GM12878 (cell line): Measurements from ENCODE around the gene KCNQ1. TPM values are rescaled to one million over a fixed set of nuclear protein-coding genes. Genes with fewer than 3 reads are reported as not detected.

Experiments used
- ATAC-seq: fragments of 200-7000 bp; cut with Tn5 transposase; 3 replicates; pipeline ENCODE4 v1.9.1; 2020; ENCODE audit warnings: mild to moderate bottlenecking, moderate library complexity
- BruUV-seq: library from RNA; stranded (reverse); fragments of 400-500 nt; replicated peaks from 2 replicates; lab custom pipeline; 2021; lab: Mats Ljungman, UMichigan
- CTCF ChIA-PET: fragments of 300-600 bp; sonication (Branson Sonifier 250); formaldehyde crosslinking; extraction: SDS; loops from one replicate; lab custom pipeline; 2021; ENCODE audit warnings: inconsistent platforms; lab: Yijun Ruan, JAX
- POLR2A ChIA-PET: fragments of 350-600 bp; formaldehyde crosslinking; extraction: SDS; loops from one replicate; lab custom pipeline; 2021; ENCODE audit warnings: inconsistent platforms; lab: Charles Lee
- RAD21 ChIA-PET: fragments of 300-600 bp; sonication (Branson Sonifier 250); formaldehyde crosslinking; loops from one replicate; lab custom pipeline; 2023; ENCODE audit warnings: antibody characterized with exemption; ENCODE audit not compliant: unreplicated experiment; lab: Charles Lee
- SMC1A ChIA-PET: fragments of 300-600 bp; sonication (Branson Sonifier 250); formaldehyde crosslinking; loops from one replicate; lab custom pipeline; 2023; ENCODE audit not compliant: unreplicated experiment, uncharacterized antibody; lab: Charles Lee
- DNase-seq: peaks from one replicate; pipeline ENCODE4 v3.0.0-alpha.2; 2011; ENCODE audit warnings: low read depth, low spot score
- FAIRE-seq: peaks from 3 replicates; lab custom pipeline; 2011; peaks lifted over from hg19 to GRCh38; lab: Jason Lieb, UNC
- H2AFZ ChIP-seq: 2 replicates; pipeline ENCODE4 v1.6.0; 2011; ENCODE audit warnings: low read depth, low read length, control low read depth; ENCODE audit not compliant: control insufficient read depth
- H3K27ac ChIP-seq: 2 replicates; pipeline ENCODE4 v1.5.1; 2011; ENCODE audit warnings: control low read depth; ENCODE audit not compliant: control insufficient read depth, insufficient read depth
- H3K27me3 ChIP-seq, 2 experiments: replicated peaks in 1 of 2; 2 replicates each; pipeline versions ENCODE4 v1.6.0 to v1.6.1; 2011; ENCODE audit warnings: low read length in 1 of 2; ENCODE audit not compliant: control insufficient read depth in 2 of 2, insufficient read depth in 2 of 2
- H3K36me3 ChIP-seq, 2 experiments: 2 replicates each; pipeline ENCODE4 v1.5.1; 2011; ENCODE audit warnings: low read length in 1 of 2; ENCODE audit not compliant: control insufficient read depth in 2 of 2, insufficient read depth in 2 of 2
- H3K4me1 ChIP-seq: 2 replicates; pipeline ENCODE4 v1.6.1; 2011; ENCODE audit warnings: mild to moderate bottlenecking, low read length, moderate library complexity, mixed read lengths; ENCODE audit not compliant: control insufficient read depth, insufficient read depth
- H3K4me2 ChIP-seq: 2 replicates; pipeline ENCODE4 v1.6.0; 2011; ENCODE audit warnings: control low read depth; ENCODE audit not compliant: control insufficient read depth, insufficient read depth
- H3K4me3 ChIP-seq: fragments of 200-600 bp; sonication (generic); 2 replicates; pipeline ENCODE4 v1.5.1; 2016
- H3K79me2 ChIP-seq: 2 replicates; pipeline ENCODE4 v1.6.0; 2011; ENCODE audit warnings: low read length; ENCODE audit not compliant: control insufficient read depth, insufficient read depth
- H3K9ac ChIP-seq: 2 replicates; pipeline ENCODE4 v1.8.0; 2011; ENCODE audit warnings: low read length, control low read depth, mixed read lengths; ENCODE audit not compliant: control insufficient read depth, insufficient read depth
- H3K9me3 ChIP-seq: replicated peaks from 3 replicates; pipeline ENCODE4 v1.5.1; 2011; ENCODE audit warnings: mild to moderate bottlenecking, low read length; ENCODE audit not compliant: control insufficient read depth, insufficient read depth
- H4K20me1 ChIP-seq: 2 replicates; pipeline ENCODE4 v1.6.0; 2011; ENCODE audit not compliant: control insufficient read depth, insufficient read depth
- ATF7 ChIP-seq: fragments of 450-650 bp; IDR thresholded peaks from 2 replicates; pipeline ENCODE4 v1.6.1; 2016; ENCODE audit warnings: low read depth, mild to moderate bottlenecking
- GABPA ChIP-seq: IDR thresholded peaks from 2 replicates; pipeline ENCODE4 v1.6.1; 2014; ENCODE audit warnings: antibody characterized with exemption, low read depth, mild to moderate bottlenecking, inconsistent platforms
- HDGF ChIP-seq: fragments of 450-650 bp; IDR thresholded peaks from 2 replicates; pipeline ENCODE4 v1.6.1; 2016; ENCODE audit warnings: antibody characterized with exemption
- RUNX3 ChIP-seq: IDR thresholded peaks from 2 replicates; pipeline ENCODE4 v1.6.1; 2012; ENCODE audit warnings: low read length, inconsistent platforms
- SUZ12 ChIP-seq: fragments of 200-600 bp; sonication (generic); IDR thresholded peaks from one replicate; pipeline ENCODE4 v1.6.1; 2018; ENCODE audit warnings: antibody characterized with exemption, mild to moderate bottlenecking; ENCODE audit not compliant: unreplicated experiment
- TCF7 ChIP-seq: IDR thresholded peaks from 2 replicates; pipeline ENCODE4 v1.6.1; 2014; ENCODE audit warnings: antibody characterized with exemption, borderline replicate concordance
- ZBTB4 ChIP-seq: fragments of 450-650 bp; formaldehyde crosslinking; IDR thresholded peaks from 2 replicates; pipeline ENCODE4 v1.4.0; 2022; ENCODE audit warnings: mild to moderate bottlenecking, moderate library complexity
- WGBS: methylation state at CpG from one replicate; pipeline ENCODE4 v1.1.6; 2016; ENCODE audit warnings: low lambda C conversion rate; ENCODE audit not compliant: insufficient replicate concordance, insufficient coverage; ENCODE audit errors: missing lambda C conversion rate; 5-methylcytosine and 5-hydroxymethylcytosine counted together
- in situ Hi-C: fragments of 300-500 bp; cut with MboI; formaldehyde crosslinking; loops from 9 replicates; pipeline ENCODE4 v1.14.3; 2018; ENCODE audit warnings: mixed read lengths
- intact Hi-C: fragments of 100-400 bp; cut with micrococcal nuclease; formaldehyde crosslinking; loops from one replicate; pipeline ENCODE4 v1.14.2; 2022; ENCODE audit not compliant: unreplicated experiment
- polyA plus RNA-seq, 11 experiments: library from polyadenylated mRNA; depleted of rRNA in 4 of 11; unstranded in 6 of 11; stranded (reverse) in 5 of 11; fragments of >200 nt; fragmentation: Nextera tagmentation in 4 of 11; fragmentation: Illumina TruSeq in 1 of 11; extraction: Ambion mirVana in 4 of 11; extraction: Trizol in 1 of 11; gene quantifications; 1 replicate in 1 of 11; 2 replicates in 10 of 11; pipeline versions ENCODE4 v1.2.1 to v1.2.3, GENCODE V29; 2011 to 2016; ENCODE audit warnings: inconsistent platforms in 2 of 11, missing spikeins in 2 of 11, low read depth in 1 of 11
- total RNA-seq, 4 experiments: library from RNA; depleted of rRNA in 3 of 4; stranded (reverse); fragments of >200 nt in 3 of 4; fragmentation: Illumina TruSeq in 1 of 4; extraction: Trizol in 1 of 4; gene quantifications; 2 replicates each; pipeline versions ENCODE4 v1.2.1 to v1.2.3, GENCODE V29; 2013 to 2021
- TF ChIP-seq, protein P1 (sequence below): fragments of 450-650 bp; IDR thresholded peaks from 2 replicates; pipeline ENCODE4 v1.6.1; 2016; ENCODE audit warnings: mild to moderate bottlenecking, moderate library complexity, borderline replicate concordance

Gene KCNQ1
- total and polyA plus RNA-seq, 10 of the 15 experiments (the other 5 are each of a cell fraction or from before 2014, with no cell fraction given), result 0.03 to 0.15 (median 0.12) TPM; not detected in 7

DNA sequence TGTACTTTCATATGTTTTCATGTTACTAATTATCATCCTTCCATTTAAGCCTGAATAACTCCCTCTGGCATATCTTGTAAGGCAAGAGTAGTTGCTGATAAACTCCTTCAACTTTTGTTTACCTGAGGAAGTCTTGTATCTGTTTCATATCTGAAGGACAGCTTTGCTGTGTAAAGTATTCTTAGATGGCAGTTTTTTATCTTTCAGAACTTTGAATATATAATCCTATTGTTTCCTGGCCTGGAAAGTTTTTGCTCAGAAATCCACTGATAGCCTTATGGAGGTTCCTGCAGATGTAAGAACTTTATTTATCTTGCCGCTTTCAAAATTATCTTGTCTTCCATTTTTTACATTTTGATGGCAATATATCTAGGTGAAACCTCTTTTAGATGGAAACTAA is 185.9 kb downstream of the KCNQ1 start:
- no peak overlapping the region for H3K27ac ChIP-seq
- no peak overlapping the region for H2AFZ ChIP-seq
- H3K27me3 ChIP-seq, result no peaks in the 10 kb centered on the region
- H3K4me1 ChIP-seq, result no peaks in the 10 kb centered on the region
- H3K4me2 ChIP-seq, result no peak overlapping the region
- no peaks in the 10 kb centered on the region for H4K20me1 ChIP-seq
- intact Hi-C loops, result no loop called here
- ChIA-PET SMC1A (no interaction called here), POLR2A (no interaction called here), RAD21 (no interaction called here), CTCF (no interaction called here)
- ATAC-seq (no peak), FAIRE-seq (no peak)
- H3K9ac ChIP-seq, result no peak overlapping the region
- no peaks in the 10 kb centered on the region for H3K36me3 ChIP-seq
- H3K4me3 ChIP-seq, result no peak overlapping the region
- TF ChIP-seq HDGF (no peak), ATF7 (no peak), RUNX3 (no peak), GABPA (no peak), TCF7 (no peak), ZBTB4 (CRISPR knock-in tag) (no peak), SUZ12 (no peak)
- TF ChIP-seq, protein P1, sequence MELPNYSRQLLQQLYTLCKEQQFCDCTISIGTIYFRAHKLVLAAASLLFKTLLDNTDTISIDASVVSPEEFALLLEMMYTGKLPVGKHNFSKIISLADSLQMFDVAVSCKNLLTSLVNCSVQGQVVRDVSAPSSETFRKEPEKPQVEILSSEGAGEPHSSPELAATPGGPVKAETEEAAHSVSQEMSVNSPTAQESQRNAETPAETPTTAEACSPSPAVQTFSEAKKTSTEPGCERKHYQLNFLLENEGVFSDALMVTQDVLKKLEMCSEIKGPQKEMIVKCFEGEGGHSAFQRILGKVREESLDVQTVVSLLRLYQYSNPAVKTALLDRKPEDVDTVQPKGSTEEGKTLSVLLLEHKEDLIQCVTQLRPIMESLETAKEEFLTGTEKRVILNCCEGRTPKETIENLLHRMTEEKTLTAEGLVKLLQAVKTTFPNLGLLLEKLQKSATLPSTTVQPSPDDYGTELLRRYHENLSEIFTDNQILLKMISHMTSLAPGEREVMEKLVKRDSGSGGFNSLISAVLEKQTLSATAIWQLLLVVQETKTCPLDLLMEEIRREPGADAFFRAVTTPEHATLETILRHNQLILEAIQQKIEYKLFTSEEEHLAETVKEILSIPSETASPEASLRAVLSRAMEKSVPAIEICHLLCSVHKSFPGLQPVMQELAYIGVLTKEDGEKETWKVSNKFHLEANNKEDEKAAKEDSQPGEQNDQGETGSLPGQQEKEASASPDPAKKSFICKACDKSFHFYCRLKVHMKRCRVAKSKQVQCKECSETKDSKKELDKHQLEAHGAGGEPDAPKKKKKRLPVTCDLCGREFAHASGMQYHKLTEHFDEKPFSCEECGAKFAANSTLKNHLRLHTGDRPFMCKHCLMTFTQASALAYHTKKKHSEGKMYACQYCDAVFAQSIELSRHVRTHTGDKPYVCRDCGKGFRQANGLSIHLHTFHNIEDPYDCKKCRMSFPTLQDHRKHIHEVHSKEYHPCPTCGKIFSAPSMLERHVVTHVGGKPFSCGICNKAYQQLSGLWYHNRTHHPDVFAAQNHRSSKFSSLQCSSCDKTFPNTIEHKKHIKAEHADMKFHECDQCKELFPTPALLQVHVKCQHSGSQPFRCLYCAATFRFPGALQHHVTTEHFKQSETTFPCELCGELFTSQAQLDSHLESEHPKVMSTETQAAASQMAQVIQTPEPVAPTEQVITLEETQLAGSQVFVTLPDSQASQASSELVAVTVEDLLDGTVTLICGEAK, result no peak
- TF ChIP-seq, all 136 proteins: peak for 0
- H3K79me2 ChIP-seq, result no peaks in the 10 kb centered on the region
- WGBS, result 43% methylated on average over 1 of the region's 1 CpG
- H3K9me3 ChIP-seq, result no peaks in the 10 kb centered on the region; the same call in 1 of the 3 replicates
- no TSS peak for BruUV-seq
- in situ Hi-C loops, result no loop called here
- DNase-seq, result no peak
